Measurements from ENCODE around the gene CELSR1.

DNA sequence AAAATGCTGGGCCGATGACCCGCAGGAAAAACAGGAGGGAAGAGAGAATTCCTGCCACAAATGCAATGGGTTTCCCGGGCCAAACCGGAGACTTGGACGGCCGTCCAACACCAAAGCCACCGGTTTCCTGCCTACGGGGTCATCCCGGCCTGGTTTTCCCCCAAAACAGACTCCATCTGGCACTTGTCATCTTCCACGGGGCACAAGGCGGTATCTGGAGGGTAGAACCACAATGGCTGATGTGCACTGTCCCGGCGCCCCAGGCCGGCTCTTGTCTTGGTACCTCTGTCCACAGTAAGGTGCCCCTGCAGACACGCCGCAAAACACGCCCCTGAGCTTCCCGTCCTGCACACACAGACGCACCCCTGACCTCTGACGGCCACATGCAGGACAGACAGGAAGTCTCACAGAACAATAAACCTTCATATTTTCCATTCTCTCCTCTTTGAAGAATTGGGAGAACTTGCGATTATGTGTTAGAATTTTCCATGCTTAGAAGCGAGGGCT, 20.1 kb downstream of the CELSR1 start:
- TF ChIP-seq REPIN1 (CRISPR knock-in tag; IDR thresholded peaks at IDR 0.05; ENCODE audit: borderline replicate concordance, low read depth) (no peak), IRX3 (CRISPR knock-in tag; IDR thresholded peaks at IDR 0.05; ENCODE audit: borderline replicate concordance, low read depth) (no peak), FOXJ3 (CRISPR knock-in tag; IDR thresholded peaks at IDR 0.05; ENCODE audit: borderline replicate concordance) (no peak), TARDBP (CRISPR knock-in tag; IDR thresholded peaks at IDR 0.05) (no peak), BRCA1 (CRISPR knock-in tag; IDR thresholded peaks at IDR 0.05) (no peak), ZNF670 (CRISPR knock-in tag; IDR thresholded peaks at IDR 0.05; ENCODE audit: borderline replicate concordance) (no peak), POLR2A (IDR thresholded peaks at IDR 0.05; ENCODE audit: insufficient read depth in 1 of 2, low read depth in 2 of 2, low read length in 2 of 2) (no peak), ZNF775 (CRISPR knock-in tag; IDR thresholded peaks at IDR 0.05; ENCODE audit: borderline replicate concordance) (no peak)
